HG03135 (cell line): Measurements from ENCODE around the gene ALDH3B1.

Source experiments
- ATAC-seq: cut with Tn5 transposase; IDR thresholded peaks from one replicate; pipeline ENCODE4 v1.9.1; 2021; ENCODE audit warnings: mild to moderate bottlenecking, moderate library complexity; ENCODE audit not compliant: unreplicated experiment

Gene ALDH3B1

GRCh38 chr11:67996622-67997474 lies 13.3 kb upstream of the ALDH3B1 start:
- no peak for ATAC-seq

DNA sequence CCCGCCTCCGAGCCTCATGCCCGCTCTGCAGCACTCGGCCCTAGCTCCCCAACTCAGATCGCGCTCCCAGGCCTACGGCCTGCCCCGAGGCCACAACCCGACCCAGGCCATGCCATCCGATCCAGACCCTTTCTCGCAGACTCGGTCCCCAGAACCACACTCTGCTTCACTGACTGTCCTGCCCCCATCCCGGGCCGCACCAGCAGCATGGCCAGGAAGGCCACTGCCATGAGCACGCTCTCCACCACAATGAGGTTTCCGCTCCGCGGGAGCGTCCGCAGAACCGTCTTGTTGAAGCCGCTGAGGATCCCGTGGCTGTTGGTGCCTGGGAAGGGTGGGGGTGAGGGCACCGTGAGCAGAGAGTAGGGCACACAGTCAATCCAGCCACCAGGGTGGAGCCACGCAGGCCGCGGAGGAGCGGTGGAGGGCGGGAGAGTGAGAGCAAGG lies 12.6 kb upstream of the ALDH3B1 start:
- no peak for ATAC-seq

- ATAC-seq = no peak
These were observed 11.7 kb upstream of the ALDH3B1 start for GRCh38 chr11:67998150-67999045.

DNA sequence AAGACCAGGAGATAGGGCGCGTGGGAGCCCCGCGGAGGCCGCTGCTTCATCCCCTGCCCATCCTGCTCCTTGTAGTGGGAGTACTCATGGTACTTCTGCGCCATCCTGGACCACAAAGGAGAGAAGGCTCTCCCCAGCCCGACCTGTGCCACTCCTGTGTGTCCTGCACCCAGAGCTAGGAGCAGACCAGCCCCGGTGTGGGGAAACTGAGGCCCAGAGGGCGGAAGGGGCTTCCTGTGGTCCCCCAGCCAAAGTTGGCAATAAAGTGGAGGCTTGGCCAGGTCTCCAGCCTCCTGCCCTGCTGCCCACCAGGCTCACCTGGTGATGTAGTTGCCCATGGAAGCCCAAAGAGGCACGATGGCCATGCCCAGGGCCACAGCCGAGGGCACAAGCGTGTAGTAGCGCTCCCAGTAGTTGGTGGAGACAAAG lies 10.9 kb upstream of the ALDH3B1 start:
- ATAC-seq = no peak

GRCh38 chr11:67999704-68000103 lies 10.4 kb upstream of the ALDH3B1 start:
- no peak for ATAC-seq

DNA sequence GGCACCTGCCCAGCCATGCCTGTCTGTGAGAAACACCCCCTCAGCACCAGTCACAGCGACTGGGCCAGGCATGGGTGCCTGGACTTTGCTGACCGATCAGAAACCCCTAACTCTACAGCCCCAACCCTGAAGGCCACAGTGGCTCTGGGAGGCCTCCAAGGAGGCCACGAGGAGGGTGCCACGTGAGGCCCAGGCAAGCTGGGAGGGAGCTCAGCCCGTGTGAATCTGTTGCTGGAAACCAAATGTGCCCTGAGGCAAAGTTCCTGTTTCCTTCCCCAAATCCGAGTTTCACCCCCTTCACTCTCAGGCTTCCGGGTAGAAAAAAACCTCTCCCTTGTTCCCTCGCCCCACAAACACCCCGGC lies 7.6 kb upstream of the ALDH3B1 start:
- peak; percentile 19 for ATAC-seq

DNA sequence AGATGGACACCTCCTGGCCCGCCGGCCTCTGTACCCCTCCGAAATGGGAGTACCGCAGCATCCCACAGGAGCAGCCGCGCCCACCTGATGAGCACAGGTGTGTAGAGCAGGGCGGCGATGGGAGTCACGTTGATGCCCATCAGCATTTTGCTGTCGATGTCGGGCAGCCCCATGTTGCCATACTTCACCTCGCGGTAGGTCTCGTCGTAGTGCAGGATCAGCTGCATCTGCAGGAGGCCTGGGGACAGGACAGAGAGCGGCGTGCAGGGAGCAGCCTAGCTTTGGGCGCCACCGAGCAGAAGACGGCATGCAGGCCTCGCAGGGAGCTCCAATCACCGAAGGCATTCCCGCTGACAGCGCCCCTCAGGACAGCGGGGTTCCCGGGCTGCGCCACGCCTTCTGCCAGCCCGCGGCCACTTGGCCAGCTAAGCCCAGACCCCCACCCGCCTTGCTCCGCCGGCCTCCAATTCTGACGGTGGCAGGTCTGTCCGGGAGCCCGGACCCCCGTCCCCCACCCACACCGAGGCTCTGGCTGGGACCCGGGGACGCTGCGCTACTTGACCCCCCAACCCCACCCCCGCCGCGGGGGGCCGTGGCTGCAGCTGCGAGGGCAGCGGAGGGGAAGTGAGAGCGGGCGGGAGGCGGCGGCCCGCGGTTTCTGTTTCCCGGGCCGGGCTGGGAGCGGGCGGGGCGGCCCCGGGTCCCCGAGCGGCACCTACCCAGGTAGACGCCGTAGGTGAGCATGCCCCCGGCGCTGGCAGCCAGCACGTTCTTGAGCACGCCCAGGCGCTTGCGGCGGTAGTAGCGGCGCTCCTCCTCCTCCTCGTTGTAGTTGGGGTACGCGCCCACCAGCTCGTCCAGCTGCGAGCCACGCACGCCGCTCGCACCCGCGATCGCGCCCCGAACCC lies 6.9 kb upstream of the ALDH3B1 start:
- ATAC-seq = peak; percentile 34

DNA sequence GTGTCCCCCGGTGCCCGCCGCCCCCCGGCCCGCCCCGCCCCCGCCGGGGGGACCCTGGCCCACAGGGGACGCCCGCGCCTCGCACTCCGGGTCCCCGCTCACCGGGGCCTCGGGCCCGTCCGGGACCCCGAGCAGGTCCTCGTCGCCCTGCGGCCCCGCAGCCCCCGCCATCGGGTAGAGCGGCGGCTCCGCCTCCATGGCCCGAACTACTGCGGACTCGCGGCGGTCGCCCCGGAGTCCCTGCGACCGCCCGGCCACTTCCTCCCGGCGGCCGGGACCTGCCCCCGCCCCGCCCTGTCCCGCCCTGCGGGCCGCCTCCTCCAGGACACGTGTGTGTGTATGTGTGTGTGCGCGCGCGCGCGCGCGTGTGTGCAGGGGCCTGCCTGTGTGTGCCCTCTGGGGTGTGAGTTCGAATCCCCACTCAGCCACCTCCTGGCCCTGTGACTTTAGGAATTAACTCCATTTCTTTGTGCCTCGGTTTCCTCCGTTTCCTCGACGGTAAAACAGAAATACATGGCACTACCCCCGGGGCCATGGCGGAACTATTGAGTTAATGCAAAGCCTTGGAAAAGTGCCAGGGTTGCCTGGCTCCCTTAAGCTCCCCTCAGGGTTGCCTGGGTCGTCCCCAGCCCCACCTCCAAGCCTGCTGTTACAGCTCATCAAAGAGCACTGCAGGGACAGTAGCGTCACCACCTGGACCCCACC lies 6.1 kb upstream of the ALDH3B1 start, which contains the start of gene UNC93B1:
TSS of gene UNC93B1 (minus strand) at position 252 of the 705 bp plus-strand sequence. CDS start at position 198, 54 bp downstream.
- ATAC-seq = peak; percentile 56

- ATAC-seq = no peak
These were observed 5.4 kb upstream of the ALDH3B1 start for GRCh38 chr11:68004551-68005335.

- no peak for ATAC-seq
These were observed 3.4 kb upstream of the ALDH3B1 start for GRCh38 chr11:68006606-68007166.

DNA sequence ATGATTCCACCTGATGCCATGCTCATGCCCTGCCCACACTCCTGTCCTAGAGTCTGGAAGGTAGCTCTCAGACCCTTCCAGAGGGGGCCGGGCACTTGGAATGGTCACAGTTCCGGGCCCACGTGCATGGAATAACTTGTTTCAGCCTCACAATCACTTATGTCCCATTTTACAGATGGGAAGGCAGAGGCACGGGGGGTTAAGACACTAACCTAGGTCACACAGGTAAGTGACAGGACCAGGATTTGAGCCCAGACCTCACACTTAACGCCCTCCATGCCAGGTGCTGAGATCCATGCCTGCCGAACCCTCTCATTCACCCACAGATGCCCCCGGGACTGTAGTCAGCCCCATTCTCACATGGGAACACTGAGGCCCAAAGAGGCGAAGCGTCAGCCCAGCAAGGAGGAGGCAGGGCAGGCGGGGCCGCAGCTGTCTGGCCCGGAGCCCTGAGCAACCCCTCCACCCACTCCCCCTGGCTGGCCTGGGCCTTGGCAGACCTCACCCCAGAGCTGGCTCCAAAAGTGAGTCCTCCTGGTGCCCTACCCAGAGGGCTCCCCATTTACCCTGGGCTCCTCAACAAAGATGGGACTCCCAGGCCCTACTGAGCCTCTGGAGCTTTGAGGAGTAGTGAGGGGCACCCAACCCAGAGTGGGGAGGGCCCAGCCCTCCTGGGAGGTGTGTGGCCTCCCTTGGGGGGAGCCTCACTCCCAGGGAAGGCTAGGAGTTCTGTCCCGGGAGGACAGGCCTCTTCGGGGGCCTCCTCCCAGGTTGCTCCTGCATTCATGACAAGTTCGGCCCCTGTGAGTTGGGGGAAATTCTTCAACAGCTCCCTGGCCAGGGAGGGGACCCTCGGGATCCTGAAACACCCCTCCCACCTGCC lies 2.4 kb upstream of the ALDH3B1 start:
- no peak for ATAC-seq

- ATAC-seq = no peak
These were observed 1.5 kb upstream of the ALDH3B1 start for GRCh38 chr11:68008381-68009337.

GRCh38 chr11:68009391-68010089 lies 587 bp upstream of the ALDH3B1 start:
- no peak for ATAC-seq

DNA sequence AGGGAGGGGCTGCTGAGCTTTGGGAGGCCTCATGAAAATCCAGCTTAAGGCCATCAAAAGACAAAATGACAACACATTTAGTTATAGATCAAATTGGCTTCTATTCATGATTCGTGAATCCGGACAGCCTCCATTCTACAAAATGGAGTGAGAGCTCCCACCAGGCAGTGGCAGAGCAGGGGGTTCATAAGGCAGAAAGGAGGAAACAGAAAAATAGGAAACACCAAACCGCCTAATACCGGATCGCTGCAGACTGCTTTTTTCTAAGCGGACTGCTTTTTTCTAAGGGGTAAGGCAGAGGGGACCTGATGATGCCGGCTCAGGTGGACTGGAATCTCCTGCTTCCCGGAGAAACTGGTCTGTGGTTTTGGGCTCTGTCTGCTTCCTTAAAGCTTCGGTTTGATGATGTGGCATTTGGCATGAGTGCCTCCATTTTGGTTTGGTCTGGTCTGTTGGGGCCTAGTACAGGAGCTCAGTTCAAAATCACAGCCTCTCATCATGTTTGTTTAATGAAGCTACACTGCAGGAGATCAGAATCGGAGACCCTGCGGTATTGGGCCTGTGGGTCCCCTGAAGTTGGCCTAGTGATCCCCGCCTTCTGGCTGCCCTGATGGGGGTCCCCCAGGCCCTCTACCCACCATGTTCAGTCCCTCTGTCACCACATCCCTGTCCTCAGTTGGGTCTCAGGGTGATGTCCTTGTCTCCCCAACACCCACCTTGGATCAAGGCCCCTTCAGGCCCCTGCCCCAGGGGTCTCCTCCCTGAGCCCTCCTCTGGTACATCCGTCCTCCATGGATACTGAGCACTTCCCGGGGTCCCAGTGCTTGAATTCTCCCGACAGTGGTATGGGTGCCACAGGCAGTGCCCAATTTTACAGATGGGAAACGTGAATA lies 1.2 kb downstream of the ALDH3B1 start:
- no peak for ATAC-seq
